SKM-1 treated with dmso at 0.1 percent for 144 hours (cell line): Measurements from ENCODE around the gene PARP3.

Source experiments
- DNase-seq: peaks from one replicate; lab custom pipeline; 2025; ENCODE audit not compliant: unreplicated experiment; lab: John Stamatoyannopoulos, UW

The PARP3 gene

GRCh38 chr3:51966016-51966415 lies 23.9 kb downstream of the PARP3 start:
- no peak for DNase-seq

- DNase-seq: no peak
Measured at GRCh38 chr3:51966486-51966885, 24.3 kb downstream of the PARP3 start.

- no peak for DNase-seq
Measured at GRCh38 chr3:51966922-51967383, 24.8 kb downstream of the PARP3 start.

GRCh38 chr3:51967384-51968169 lies 25.4 kb downstream of the PARP3 start, which contains the start of gene PCBP4:
PCBP4 (minus strand) TSS chr3:51967454; CDS start chr3:51961240, 6,214 bp downstream.
- DNase-seq: no peak

- no peak for DNase-seq
Measured at GRCh38 chr3:51968170-51968775, 26.1 kb downstream of the PARP3 start.

- no peak for DNase-seq
Measured at GRCh38 chr3:51968883-51969678, 26.9 kb downstream of the PARP3 start.

GRCh38 chr3:51969841-51970240 lies 27.7 kb downstream of the PARP3 start:
- DNase-seq: no peak

GRCh38 chr3:51970606-51971300 lies 28.6 kb downstream of the PARP3 start:
- DNase-seq: no peak

- no peak for DNase-seq
Measured at GRCh38 chr3:51971350-51971749, 29.2 kb downstream of the PARP3 start.

GRCh38 chr3:51974277-51974962 lies 32.3 kb downstream of the PARP3 start:
- DNase-seq: no peak

- peak; percentile 55 for DNase-seq
Measured at GRCh38 chr3:51974963-51975851, 33.0 kb downstream of the PARP3 start, which contains the start of gene ABHD14A. ABHD14A (plus strand) TSS chr3:51975064; CDS start chr3:51975136, 72 bp downstream.

- DNase-seq: no peak
Measured at GRCh38 chr3:51975852-51976549, 33.8 kb downstream of the PARP3 start.

- no peak for DNase-seq
Measured at GRCh38 chr3:51977446-51978142, 35.4 kb downstream of the PARP3 start.

- DNase-seq: no peak
Measured at GRCh38 chr3:51978143-51978502, 36.0 kb downstream of the PARP3 start.

GRCh38 chr3:51980253-51980652 lies 38.1 kb downstream of the PARP3 start:
- DNase-seq: no peak

- no peak for DNase-seq
Measured at GRCh38 chr3:51982352-51982837, 40.2 kb downstream of the PARP3 start.

- peak; percentile 70 for DNase-seq
Measured at GRCh38 chr3:51982838-51983577, 40.8 kb downstream of the PARP3 start, which contains the start of gene ACY1. ACY1 (plus strand) TSS chr3:51983535; CDS start chr3:51984065, 530 bp downstream.
